ENCODE measurements around the gene SRGAP1.

SRGAP1 gene

DNA sequence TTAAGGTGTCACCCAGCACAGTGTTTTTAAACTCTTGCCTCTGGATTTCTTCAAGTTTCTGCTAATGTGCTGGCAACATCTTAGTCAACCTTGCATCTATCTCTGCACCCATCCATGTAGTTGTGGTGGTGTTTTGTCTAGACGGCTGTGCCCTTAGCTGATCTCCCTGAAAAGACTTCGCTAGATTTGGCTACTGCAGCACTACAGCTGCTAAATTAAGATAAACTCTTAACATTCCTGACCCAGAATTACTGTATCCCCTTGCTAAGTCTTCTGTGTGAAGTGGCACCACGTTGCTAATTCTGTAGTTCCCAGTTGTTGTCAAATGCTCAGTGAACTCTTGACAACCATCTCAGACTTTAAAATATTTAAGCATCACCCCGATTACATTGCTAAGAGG is 66.8 kb downstream of the SRGAP1 start:
- no peak for DNase-seq

DNA sequence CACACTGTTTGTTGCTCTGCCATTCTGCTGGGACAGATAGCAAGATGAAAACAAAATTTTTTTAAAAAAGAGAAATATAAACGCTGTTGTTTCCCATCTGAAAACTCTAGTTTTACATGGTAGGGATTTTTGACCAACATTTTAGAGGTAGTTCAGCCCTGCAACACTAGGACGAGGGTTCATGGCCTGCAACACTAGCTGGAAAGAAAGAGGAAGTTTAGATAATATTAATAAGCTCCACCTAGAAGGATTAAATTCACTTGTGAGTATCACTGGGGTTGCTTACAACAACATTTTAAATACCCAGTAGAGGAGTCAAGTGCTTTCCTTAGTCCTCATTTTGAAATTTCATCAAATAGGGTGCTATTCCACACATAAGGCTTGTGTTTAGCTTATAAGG is 68.2 kb downstream of the SRGAP1 start:
- no peak for DNase-seq

DNA sequence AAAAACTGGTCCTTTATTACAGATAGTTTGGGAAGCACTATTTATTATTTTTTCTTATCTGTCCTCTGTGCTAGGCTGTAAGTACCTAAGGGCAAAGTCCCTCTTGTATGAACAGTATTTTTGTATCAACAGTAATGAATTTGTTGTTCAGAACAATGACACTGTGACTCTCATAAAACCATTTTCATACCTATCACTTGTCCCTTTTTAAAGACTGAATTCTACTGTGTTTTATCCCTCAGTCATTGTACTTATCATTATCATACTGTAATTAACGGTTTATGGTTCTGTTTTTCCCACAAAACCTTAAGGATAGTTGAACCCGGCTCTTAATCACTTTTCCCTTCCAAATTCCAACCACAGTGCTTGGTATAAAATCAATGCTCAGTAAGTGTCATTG is 69.4 kb downstream of the SRGAP1 start:
- no peak for DNase-seq

DNA sequence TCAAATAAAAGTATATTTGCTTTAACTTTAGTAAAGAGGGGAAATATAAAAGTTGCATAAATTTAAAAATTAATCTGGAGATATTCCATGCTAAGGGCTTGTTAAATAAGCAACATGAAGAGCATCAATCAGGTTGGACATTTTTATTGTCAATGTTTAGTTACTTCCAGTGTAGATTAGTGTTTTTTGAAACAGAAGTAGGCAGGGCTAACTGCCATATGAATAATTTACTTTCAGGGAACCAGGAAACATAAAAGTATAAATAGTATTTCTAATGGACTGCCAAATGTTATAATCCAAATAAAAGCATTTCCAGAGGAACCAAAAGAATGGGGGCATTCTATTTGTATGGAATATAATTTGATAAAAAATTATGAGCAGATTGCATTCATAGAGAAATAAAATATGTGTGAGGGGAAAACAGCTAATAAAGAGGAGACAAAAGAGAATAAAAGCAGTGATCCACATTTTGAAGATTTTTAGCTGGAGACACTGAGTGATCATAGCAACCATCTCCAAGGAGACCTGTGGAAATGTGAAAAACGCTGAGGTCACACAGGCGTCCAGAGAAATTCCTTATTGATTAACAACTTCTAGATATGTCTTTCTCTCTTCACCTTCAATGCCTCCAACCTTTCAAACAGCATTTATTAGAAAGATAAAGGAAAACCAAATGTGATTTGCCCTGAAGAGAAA is 70.8 kb downstream of the SRGAP1 start:
- DNase-seq = no peak

DNA sequence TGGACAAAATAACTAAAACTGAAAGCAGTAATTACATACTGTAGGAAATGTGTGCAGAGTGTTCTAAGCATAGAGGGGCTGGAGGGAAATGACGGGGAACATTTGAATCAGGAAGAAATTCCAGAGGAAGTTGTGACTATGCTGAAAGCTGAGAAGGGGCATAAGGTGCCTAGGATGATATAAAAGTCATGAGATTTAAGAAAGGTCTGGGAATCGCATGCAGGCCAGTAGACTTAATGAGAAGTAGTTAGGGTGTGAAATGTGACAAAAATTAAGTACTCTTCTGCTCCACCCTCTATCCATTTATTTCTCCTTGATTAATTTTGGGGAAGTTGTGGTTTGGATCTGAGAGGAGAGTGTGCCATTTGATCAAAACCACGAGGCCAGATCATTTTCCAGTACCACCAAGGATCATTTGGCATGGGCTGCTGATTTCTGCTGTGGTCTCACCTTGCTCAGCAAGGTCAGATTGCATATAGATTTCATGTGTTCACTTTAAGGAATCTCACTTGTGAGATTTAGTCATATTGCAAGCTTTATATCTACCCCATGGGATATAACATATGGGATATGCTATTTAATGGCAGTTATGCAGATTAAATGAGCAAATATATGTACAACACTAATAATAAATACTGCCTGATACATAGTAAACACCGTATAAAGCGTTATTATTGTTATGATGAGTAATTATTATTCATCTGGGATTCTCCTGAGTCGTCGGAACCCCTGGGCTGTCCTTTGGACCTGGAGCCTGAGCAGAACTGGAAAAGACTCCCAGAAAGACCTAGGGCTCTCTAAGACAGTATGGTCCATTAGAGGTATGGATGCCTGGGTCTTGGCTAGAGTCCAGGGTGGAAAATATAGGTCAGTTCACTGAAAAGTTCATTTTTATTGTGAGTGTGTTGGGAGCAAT is 72.3 kb downstream of the SRGAP1 start:
- DNase-seq = no peak

DNA sequence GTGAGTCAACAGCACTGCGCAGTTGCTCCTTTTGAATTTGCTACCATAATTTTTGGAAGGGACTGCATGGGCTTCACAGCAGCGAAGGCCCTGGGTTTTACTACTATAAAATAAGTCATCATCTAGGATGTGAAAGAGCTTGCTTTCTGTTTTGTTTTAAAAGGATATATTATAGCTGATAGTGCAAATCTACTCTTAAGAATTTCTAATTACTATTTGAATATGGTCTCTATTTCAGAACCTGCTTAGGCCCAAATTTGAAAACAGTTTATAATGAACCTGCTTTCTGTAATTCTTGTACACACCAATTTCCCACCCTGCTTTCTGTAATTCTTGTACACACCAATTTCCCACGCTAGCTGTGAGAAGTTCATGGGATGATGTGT is 73.0 kb downstream of the SRGAP1 start:
- no peak for DNase-seq

DNA sequence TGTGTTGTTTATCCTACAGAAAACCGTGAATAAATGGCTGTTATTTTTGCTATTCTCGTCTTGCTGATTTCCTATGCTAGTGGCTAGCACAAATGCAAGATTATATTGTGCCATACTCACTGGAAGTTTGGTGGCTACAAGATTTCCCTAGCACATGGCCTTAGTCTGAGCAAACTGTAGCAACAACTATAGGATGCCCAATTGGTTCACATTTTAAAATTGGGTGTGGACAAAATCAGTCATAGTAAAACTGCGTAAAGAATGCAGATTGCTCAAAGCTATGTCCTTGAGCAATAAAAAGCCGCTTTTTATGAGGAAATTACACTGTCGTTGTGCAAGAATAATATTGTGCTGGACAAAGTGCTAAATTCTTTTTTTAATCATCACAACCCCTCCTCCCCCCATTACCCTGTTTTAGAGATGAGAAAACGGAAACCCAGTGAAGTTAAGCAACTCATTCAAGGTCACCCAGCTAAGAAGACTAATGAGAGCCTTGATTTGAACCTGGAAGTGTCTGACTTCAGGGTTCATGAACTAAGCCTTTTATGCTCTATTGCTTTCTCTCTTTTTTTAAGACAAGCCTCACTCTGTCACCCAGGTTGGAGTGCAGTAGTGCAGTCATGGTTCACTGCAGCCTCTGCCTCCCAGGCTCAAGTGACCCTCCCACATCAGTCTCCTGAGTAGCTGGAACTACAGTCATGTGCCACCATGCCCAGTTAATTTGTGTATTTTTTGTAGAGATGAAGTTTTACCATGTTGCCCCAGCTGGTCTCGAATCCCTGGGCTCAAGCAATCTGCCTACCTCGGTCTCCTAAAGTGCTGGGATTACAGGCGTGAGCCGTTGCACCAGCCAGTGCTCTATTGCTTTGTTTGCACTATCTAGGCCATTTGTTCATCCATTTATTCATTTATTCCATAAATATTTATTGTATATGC is 73.6 kb downstream of the SRGAP1 start:
- no peak for DNase-seq

DNA sequence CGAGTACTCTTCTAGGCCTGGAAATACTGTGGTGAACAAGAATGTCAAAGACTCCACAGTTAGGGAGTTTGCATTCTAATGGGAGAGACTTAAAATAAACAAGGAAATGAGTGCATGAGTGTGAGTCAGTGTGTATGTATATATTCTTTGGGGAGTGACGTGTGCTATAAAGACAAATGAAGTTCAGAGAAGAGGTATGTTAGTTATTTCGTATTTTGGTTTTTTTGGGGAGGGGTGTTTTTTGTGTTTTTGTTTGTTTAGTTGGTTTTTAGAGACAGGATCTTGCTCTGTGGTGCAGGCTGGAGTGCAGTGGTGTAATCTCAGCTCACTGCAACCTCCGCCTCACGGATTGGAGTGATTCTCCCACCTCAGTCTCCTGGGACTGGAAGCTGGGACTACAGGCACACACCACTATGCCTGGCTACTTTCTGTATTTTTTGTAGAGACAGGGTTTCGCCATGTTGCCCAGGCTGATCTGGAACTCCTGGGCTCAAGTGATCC is 74.3 kb downstream of the SRGAP1 start:
- DNase-seq = no peak

DNA sequence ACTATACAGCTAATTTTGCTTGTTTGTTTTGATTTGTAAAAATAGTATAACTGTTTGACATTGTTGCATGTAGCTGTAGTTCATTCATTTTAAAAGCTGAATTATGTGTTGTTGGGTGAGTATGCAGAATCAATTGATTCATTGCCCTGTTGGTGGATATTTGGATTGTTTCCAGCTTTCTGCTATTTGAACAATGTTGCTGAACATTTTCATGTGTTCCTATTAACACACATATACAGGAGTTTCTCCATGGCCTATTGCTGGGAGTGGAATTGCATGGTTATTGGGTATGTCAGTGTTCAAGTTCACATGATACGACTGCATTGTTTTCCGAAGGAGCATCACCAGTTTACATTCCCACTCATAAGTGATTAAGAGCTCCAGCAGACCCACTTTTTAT is 75.3 kb downstream of the SRGAP1 start:
- no peak for DNase-seq

DNA sequence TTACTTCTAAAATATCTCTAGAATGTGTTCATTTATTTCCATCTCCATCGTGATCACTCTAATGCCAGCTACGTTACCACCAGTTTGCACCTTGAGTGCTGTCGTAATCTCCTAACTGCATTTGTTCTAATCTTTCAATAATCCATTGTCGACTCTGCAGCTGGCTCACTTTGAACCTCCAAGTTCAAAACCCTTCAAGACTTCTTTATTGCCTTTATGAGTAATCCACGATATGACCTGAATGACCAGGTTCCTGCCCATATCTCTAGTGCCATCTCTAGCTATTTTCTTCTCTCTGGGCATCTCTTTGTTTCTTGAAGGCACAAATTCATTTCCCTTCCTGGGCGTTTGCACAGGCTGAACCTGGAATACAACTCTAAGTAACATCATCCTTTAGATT is 76.7 kb downstream of the SRGAP1 start:
- DNase-seq = no peak

DNA sequence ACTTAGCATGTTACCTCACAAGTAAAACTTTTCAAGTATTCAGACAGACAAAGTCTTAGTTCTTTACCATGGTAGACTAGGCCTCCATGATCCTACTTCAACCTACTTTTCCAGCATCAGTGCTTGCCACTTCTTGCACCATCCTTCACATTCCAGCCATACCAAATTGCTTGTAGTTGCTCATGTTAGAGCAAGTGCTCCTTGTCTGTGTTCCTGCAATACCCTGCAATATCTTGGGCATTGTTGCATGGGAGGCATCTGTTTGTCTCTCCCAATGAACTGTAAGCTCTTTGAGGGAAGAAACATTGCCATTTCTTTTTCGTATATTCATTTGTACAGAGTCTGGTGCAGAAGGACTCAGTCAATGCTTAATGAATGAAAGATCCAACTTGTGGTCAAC is 78.0 kb downstream of the SRGAP1 start:
- DNase-seq = no peak

DNA sequence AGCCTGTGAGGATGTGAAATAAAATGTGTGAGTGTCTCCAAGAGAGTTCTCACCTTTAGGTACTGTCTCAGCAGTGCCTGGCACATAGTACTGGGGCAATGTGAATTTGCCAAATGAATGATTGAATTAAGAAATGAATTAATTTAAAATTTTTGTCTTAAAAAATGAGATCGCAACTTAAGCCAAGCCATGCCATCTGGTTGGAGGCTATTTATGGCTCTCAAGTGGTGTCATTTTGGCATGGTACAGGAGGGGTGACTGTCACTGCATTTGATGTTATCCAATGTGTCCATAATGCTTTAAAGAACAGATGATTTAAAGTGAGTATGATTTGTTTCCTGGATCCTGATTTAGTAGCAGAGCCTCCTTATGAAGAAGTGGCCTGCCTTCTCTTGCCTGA is 80.3 kb downstream of the SRGAP1 start:
- no peak for DNase-seq

DNA sequence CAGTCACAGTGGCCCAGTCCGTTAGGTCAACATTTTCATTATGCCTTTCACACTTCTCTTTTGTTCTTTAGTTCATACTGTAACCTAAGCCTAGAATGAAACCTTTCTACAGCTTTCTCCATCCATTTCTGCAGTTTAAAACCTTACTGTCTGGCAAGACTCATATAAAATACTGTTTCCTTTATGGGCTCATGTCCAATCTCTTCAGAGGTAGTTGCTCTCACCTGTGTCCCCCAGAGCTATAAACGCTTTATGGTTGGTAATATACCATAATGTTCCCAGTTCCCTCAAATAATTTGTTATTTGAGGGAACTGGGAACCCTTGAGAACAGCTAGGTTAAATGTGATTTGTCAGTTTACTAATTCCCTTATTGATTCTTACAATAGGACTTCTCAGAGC is 83.0 kb downstream of the SRGAP1 start:
- no peak for DNase-seq

DNA sequence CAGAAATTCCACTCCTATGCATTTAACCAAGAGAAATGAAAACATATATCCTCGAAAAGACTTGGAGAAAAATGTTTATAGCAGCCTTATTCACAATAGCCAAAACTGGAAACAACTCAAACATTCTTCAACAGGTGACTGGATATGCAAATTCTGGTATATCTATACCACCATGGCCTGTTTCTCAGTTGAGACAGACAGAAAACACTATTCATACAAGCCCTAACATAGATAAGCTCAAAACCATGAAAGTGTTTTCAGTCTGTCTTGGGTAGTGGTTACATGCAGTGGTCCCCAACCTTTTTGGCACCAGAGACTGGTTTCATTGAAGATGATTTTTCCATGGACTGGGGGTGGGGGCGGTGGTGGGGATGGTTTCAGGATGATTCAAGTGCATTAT is 83.8 kb downstream of the SRGAP1 start:
- DNase-seq = no peak

DNA sequence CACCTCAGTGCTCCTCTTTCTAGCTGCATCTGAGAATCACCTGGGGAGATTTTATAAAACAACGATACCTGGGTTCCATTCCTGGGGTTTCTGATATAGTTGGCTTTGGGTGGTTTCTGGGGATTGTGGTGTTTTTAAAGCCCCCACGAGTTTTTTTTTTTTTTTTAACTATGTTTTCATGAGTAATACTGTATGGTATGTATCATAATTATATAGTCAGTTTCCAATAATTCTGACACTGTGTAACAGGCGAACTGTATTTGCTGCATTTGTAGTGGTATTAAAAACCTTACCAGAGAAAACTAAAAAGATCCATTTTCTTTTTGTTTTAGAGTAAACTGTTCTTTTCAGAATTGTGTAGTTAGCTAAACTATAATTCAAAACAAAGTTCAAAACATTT is 84.9 kb downstream of the SRGAP1 start:
- DNase-seq = no peak

DNA sequence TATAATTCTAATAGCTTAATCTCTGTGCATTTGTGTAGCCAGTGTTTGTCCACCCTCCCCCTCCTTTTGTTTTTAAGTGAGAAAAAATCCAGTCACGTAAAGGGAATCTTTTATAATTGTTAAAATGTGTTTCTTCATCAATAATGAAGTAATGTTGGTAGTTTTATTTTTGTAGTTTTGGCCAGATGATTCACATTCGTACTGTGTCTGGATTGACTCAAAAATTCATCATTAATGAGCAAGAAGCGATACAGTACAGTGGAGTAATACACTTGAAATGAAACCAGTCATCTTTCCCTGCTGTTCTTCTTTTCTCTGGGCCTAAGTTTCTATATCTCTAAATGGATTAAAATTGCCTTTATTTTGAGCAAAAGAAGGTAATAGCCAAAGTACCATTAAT is 86.5 kb downstream of the SRGAP1 start:
- DNase-seq = no peak

DNA sequence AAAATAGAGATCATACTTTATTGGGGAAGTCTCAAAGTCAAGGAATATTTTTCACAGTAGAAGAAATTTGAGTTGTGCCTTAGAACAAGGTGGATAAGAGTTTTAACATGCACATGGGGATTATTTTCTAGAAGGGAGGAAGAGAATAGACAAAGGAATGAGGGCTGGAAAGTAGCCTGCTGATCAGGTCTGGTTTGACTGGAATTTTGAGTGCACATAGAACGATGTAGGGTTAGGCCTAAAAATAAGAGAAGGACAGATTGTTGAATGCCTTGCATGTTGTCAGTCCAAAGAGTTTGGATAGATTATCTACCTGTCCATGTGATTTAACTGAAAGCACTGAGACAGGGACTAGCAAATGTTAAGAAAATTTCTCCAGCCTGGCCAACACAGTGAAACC is 87.2 kb downstream of the SRGAP1 start:
- DNase-seq = no peak

DNA sequence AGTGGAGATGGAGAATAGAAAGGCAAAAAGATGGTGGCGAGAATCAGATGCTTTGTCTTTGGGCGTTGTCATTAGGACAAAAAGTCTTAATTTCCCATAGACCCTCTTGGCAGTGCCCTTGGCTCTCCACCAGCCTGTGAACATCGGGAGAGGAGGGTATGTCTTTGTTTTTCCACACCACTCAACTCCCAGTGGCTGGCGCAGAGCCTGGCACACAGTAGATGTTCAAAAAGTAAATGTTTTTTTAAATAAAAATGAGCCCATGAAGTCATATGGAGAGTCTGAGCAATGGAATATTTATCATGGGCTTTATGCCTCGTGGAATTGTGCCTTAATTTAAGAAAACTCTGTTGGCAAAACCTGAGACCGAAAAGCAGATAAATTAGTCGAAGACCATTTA is 90.4 kb downstream of the SRGAP1 start:
- no peak for DNase-seq

DNA sequence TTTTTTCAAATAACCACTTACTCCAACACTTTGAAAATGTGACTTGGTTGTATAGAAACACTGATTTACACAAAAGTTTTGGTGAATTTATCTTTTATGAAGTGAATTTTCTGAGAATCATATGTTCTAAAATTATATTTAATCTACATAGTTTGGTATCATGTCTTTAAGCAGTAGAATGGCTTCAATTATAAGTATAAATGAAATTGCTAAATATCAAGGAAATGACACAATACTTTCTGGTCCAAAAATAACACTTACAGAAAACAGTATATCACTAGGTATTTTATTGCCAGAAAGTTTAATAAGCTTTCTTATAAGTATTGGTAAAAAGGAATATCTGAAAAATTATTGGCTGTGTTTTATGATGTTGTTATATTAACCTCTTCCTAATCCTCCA is 90.9 kb downstream of the SRGAP1 start:
- DNase-seq = no peak

DNA sequence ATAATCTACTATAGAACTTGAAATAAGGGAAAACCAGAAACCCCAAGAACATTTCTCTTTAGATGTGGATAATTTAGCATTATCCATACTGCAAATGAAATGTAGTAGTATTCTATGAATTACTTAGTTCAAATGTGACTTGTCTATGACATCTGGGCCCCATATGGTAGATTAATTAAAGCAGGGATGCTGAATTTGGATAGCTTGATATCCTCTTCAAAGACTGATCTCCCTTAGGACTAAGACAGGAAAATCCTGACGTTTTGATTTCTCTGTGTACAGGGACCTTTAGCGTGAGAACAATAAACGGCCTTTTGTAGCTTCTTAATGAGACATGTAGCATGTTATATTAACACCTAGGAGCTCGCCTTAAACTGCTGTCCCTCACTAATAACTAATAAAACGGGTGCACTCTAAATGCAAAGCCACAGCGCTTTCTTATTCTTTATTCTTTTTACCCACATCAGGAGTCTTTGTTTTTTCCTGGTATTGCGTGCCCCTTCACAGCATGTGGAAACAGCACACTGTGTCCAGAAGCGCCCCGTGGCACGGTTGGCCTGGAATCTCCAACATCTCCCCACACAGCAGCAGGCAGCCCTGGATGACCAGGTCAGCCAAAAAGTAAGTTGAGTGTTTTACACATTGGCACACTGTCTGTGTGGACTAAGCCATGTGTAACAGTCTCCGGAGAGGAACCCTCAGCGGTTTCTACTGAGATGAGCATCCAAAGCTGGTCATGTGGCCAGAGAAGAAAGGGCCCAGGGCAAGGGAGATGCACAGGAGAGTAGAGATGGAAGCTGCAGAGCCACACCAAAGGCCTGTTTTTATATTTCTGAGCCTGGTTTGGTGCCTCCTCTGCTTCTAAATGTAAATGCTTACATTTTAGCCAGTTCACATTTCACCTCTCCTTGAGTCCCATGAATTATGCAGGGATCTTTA is 93.1 kb downstream of the SRGAP1 start:
- DNase-seq = no peak

DNA sequence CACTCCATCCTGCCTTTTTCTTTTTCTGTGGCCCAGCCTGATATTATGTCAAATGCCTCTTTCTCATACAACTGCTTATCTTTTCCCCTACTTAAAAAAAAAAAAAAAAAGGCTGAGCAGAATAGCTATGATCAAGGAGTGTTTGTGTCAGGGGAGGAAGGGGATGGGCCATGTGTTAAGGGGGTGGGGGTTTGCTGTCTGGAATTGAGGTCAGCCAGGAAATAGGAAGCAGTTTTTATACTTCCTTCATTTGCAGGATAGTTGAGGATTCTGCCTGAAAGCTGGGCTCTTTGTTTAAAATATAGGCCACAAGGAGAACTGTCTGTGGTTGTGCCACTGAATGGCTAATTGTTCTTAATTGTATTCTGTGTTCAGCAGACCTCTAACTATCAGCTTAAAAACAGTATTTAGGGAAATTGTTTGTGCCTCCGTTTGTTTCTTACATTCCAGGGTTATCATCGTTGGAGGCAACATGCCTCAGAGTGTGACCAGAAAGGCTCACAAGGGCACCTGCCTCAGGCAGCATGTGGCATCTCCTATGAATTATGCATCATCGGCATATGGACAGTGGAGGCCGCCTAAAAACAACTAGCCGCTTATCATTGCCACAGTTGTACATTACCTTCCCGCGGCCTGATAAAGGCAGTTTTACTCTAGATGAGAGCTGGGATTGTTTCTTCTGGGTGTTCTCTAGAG is 96.0 kb downstream of the SRGAP1 start:
- no peak for DNase-seq
